ENCODE measurements around the gene LHFPL2.

- TF ChIP-seq POLR2A (IDR thresholded peaks at IDR 0.05): no peak
- TF ChIP-seq CTCF (IDR thresholded peaks at IDR 0.05): no peak
These were observed 149.1 kb downstream of the LHFPL2 start for GRCh38 chr5:78499485-78499884.

Data from prostate gland (tissue), 2 donors.